NCI-H146 treated with DMSO at 0.1 percent for 48 hours (cell line): ENCODE results near the gene PRMT1.
A peak's percentile ranks its signal among the peaks of the same experiment; 100 is the strongest.

Source experiments
- DNase-seq: peaks from one replicate; lab custom pipeline; 2025; ENCODE audit not compliant: unreplicated experiment; lab: John Stamatoyannopoulos, UW

The PRMT1 gene

GRCh38 chr19:49667473-49667872 lies 9.6 kb upstream of the PRMT1 start:
- DNase-seq: no peak

GRCh38 chr19:49669516-49669915 lies 7.6 kb upstream of the PRMT1 start:
- DNase-seq: no peak

DNA sequence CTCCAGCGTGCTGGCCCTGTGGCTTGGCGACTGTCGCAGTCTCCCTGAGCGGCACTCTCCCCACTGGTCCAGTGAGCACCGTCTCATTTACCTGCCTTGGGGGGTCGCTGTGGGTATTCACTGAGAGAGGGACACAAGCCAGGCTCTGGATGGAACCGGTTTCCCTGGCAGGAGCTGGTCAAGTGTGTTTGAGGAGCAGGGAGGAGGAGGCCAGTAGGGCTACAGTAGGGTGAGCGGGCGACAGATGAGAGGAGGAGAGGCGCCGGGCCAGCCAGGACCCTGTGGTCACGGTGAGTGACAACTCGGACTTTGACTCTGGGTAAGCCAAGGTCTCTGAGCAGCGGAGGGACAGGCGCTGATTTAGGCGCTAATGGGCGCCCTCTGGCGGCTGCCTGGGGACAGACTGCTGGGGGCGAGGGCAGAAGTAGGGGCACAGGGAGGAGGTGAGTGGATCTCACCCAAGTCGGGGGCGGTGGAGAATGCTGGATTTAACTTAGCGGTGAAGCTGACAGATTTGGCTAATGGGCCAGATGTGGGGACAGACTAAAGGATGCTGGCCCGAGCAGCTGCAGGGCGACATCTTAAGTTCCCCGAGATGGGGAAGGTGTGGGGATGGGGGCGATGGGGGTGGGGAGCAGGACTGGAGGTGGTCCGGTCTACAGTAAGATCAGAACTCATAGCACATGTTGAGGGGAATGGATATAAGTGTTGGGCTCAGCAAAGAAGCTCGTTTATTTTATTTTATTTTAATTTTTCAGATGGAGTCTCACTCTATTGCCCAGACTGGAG lies 4.7 kb upstream of the PRMT1 start:
- peak; percentile 80 for DNase-seq

- peak; percentile 96 for DNase-seq
These were observed 811 bp upstream of the PRMT1 start for GRCh38 chr19:49676136-49676783.

- peak; percentile 99 for DNase-seq
These were observed 264 bp upstream of the PRMT1 start for GRCh38 chr19:49676784-49677230.

- peak; percentile 41 for DNase-seq
These were observed 1.0 kb downstream of the PRMT1 start for GRCh38 chr19:49677901-49678674.

DNA sequence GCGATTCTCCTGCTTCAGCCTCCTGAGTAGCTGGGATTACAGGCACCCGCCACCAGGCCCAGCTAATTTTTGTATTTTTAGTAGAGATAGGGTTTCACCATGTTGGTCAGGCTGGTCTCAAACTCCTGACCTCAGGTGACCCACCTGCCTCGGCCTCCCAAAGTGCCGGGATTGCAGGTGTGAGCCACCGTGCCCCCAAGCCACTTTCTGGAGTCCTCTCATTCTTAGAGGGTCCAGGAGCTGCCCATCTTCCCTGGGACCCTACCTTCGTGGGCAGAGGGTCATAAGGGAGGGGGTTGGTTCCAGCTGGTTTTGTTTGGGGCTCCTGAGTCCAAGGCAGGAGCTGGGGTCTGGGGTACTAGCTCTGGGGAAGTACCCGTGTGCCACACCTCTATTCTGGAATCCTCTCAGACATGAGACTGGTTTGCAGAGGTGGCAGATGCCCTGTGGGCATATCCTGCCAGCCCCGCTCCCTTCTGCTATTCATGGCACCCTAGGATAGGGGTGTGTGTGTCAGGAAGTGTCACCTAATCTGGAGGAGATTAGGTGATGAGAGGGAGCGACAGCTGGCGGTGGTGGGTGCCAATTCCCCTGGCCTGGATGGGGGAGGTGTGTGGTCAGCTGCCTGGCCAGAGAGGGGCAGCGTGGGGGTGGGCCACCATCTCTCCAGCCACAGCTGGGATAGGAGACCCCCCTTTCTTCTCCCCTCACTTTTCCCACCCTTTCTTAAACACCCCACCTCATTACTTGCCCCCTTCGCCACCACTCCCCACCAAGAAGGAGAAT lies 2.1 kb downstream of the PRMT1 start:
- no peak for DNase-seq

DNA sequence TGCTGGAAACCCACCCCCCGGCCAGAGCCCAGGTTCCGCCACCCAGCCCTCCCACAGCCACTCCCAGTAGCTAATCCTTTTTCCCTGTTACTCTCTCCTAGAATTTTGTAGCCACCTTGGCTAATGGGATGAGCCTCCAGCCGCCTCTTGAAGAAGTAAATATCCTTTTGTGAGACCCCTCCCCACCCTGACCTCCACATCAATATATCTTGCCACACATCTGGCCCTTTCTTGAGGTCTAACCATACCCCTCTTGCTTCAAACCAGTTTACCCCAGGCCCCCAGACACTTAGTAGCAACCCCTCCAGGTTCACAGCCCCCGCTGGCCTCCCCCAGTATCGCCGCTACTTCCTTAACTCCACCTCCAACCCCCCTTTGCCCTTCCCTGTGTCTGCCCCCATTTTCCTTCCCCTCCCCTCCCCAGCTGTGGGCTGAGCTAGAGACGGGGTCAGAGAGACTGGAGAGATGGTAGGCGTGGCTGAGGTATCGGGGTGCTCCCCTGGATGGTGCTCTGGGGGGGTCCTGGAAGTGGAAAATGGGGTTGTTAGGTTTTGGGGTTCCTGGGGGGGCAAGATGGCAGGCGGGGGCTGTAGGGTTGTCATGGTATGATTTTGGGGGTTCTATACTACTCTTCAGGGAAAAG lies 2.8 kb downstream of the PRMT1 start:
- no peak for DNase-seq

DNA sequence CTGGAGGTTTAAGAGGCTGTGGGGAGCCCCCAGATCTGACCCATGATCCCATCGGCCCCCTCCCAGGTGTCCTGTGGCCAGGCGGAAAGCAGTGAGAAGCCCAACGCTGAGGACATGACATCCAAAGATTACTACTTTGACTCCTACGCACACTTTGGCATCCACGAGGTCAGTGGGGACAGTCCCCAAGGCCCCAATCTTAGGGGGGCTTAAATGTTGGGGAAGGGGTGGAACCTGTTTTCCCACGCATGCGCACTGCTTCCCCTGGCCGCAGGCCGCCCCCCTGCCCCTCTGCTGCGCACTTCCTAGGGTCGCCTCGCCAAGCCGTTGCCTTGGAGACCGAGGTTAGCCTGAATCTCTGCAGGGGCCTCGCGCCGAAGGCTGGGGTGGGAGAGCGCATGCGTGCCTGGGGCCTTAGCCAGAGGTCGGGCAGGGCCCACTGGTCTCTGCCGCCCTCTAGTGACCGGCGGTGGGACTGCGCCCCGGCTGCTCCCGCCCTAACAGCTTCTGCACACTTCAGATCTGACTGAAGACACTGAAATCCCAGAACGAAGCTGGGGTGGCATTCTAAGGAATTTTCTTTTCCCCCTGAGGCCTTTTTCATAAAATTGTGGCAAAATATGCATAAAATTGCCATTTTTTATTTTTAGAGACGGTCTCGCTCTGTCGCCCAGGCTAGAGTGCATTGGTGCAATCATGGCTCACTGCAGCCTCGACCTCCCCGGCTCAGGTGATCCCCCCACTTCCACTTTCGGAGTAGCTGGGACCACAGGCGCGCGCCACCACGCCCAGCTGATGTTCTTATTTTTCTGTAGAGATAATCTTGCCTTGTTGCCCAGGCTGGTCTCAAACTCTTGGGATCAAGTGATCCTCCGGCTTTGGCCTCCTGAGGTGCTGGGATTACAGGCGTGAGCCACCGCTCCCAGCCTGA lies 3.6 kb downstream of the PRMT1 start:
- DNase-seq: peak; percentile 84

DNA sequence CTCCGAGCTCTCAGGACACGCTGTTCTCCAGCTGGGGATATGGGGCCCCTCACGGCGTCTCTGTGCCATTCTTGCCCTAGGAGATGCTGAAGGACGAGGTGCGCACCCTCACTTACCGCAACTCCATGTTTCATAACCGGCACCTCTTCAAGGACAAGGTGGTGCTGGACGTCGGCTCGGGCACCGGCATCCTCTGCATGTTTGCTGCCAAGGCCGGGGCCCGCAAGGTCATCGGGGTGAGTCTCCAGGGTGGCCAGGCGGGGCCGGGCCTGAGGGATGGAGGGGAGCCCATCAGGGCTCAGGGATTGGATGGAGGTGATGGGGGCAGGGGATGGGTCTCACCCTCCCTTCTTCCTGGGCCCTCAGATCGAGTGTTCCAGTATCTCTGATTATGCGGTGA lies 4.8 kb downstream of the PRMT1 start:
- DNase-seq: no peak

- no peak for DNase-seq
These were observed 5.2 kb downstream of the PRMT1 start for GRCh38 chr19:49682274-49682673.

DNA sequence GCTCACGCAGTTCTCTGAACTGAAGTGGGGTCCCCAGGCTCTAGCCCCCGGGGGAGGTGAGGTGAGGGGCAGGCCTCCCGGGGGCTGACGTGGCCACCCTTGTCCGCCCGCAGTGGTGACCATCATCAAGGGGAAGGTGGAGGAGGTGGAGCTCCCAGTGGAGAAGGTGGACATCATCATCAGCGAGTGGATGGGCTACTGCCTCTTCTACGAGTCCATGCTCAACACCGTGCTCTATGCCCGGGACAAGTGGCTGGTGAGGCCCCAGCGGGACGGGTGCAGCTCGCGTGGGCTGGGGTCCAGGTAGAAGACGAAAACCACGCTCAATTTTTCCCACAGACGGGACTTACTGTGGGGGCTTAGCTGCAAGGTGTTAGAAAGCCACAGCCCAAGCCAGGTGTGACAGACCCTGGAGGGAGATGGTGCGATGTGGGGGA lies 6.8 kb downstream of the PRMT1 start:
- no peak for DNase-seq

GRCh38 chr19:49684251-49684982 lies 7.3 kb downstream of the PRMT1 start:
- DNase-seq: no peak

DNA sequence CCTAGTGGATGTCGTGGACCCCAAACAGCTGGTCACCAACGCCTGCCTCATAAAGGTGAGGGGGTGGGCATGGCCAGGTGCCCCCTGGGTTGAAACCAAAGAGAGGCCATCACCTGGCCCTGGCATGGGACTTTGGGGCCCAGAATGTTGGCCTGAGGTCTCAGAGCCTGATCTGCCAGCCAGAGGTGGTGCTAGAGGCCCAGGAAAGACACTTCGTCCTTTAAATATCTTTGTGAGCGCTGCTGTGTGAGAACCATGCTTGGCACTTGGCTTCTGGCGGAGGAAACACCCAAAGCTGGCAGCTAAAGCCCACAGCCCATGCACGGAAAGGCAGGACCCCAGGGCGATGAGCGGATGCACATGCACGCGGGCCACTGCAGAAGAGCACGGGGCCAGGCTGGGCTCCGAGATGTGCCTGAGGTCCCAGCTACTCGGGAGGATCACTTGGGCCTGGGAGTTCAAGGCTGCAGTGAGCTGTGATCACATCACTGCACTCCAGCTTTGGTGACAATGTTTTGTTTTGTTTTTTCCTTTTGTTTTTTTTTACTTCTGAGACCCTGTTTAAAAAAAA lies 8.0 kb downstream of the PRMT1 start:
- no peak for DNase-seq

GRCh38 chr19:49685845-49686332 lies 8.8 kb downstream of the PRMT1 start:
- DNase-seq: no peak

DNA sequence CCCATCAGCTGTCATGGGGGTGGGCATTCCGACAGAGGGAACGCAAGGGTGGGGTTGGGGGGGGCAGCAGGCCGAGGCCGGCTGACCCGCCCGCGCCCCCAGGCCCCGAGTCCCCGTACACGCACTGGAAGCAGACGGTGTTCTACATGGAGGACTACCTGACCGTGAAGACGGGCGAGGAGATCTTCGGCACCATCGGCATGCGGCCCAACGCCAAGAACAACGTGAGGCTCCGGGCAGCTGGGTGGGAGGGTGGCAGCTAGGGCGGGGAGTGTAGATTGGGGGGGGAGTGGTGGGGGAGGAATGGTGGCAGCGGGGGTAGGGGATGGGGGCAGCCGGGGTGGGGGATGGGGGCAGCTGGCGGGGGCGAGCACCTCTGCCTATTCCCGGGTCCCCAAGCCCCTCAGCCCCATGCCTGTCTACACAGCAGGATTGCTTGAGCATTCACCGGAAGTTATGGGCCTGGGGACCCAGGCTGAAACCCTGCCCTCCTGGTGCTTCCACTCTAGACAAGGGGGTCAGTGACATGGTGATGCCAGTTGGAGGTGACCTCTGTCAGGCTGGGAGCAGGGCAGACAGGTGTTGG lies 9.5 kb downstream of the PRMT1 start:
- no peak for DNase-seq

GRCh38 chr19:49687150-49687549 lies 10.1 kb downstream of the PRMT1 start:
- DNase-seq: no peak
